Neural progenitor cell (in vitro differentiated cells): ENCODE data around the gene SMAGP. TPM values are rescaled to one million over a fixed set of nuclear protein-coding genes. Genes with fewer than 3 reads are reported as not detected.
"Not testable (repeated sequence)": the region's sequence is repeated elsewhere in the genome, so short reads cannot be mapped to it uniquely, and the experiment has no call there.

Source experiments
- DNase-seq: peaks from one replicate; pipeline ENCODE4 v3.0.0-alpha.2; 2016; ENCODE audit warnings: low spot score
- H2AFZ ChIP-seq: fragments of 200-600 bp; sonication (generic); replicated peaks from 2 replicates; pipeline ENCODE4 v1.6.1; 2016; ENCODE audit warnings: antibody characterized with exemption
- H3F3A ChIP-seq: fragments of 200-600 bp; sonication (generic); 2 replicates; pipeline ENCODE4 v1.6.1; 2016; ENCODE audit warnings: antibody characterized with exemption, low read depth
- H3K27ac ChIP-seq: fragments of 200-600 bp; sonication (generic); 2 replicates; pipeline ENCODE4 v1.5.1; 2016; ENCODE audit warnings: mild to moderate bottlenecking
- H3K27me3 ChIP-seq: fragments of 200-600 bp; sonication (generic); 2 replicates; pipeline ENCODE4 v1.6.1; 2016; ENCODE audit warnings: mild to moderate bottlenecking, moderate library complexity
- H3K36me3 ChIP-seq: fragments of 200-600 bp; sonication (generic); 2 replicates; pipeline ENCODE4 v1.5.1; 2016
- H3K4me1 ChIP-seq: fragments of 200-600 bp; sonication (generic); 2 replicates; pipeline ENCODE4 v1.6.1; 2016; ENCODE audit warnings: mixed run types
- H3K4me2 ChIP-seq: fragments of 200-600 bp; sonication (generic); 2 replicates; pipeline ENCODE4 v1.6.1; 2016
- H3K4me3 ChIP-seq: fragments of 200-600 bp; sonication (generic); 2 replicates; pipeline ENCODE4 v1.5.1; 2016
- H3K79me2 ChIP-seq: fragments of 200-600 bp; sonication (generic); 2 replicates; pipeline ENCODE4 v1.6.1; 2016; ENCODE audit warnings: low read depth
- H3K9ac ChIP-seq: fragments of 200-600 bp; sonication (generic); 2 replicates; pipeline ENCODE4 v1.6.1; 2016
- H3K9me3 ChIP-seq: fragments of 200-600 bp; sonication (generic); 2 replicates; pipeline ENCODE4 v1.5.1; 2016; ENCODE audit warnings: low read depth
- H4K20me1 ChIP-seq: fragments of 200-600 bp; sonication (generic); 2 replicates; pipeline ENCODE4 v1.6.1; 2016; ENCODE audit warnings: low read depth
- H3K27ac Mint-ChIP-seq: 3 replicates; pipeline ENCODE4 v1.8.0; 2021; ENCODE audit warnings: mixed read lengths
- H3K27me3 Mint-ChIP-seq: 2 replicates; pipeline ENCODE4 v1.8.0; 2022; ENCODE audit warnings: low read depth, mild to moderate bottlenecking, inconsistent platforms, moderate library complexity, mixed read lengths; ENCODE audit not compliant: insufficient read depth
- H3K36me3 Mint-ChIP-seq: 3 replicates; pipeline ENCODE4 v1.8.0; 2021; ENCODE audit warnings: mixed read lengths
- H3K4me1 Mint-ChIP-seq: 3 replicates; pipeline ENCODE4 v1.8.0; 2021; ENCODE audit warnings: mixed read lengths
- H3K4me3 Mint-ChIP-seq: 3 replicates; pipeline ENCODE4 v1.8.0; 2021; ENCODE audit warnings: mild to moderate bottlenecking, moderate library complexity, mixed read lengths
- H3K9me3 Mint-ChIP-seq: 3 replicates; pipeline ENCODE4 v1.8.0; 2020; ENCODE audit warnings: mixed read lengths
- CTCF ChIP-seq: fragments of 200-600 bp; sonication (generic); IDR thresholded peaks from 2 replicates; pipeline ENCODE4 v1.5.1; 2017; ENCODE audit warnings: antibody characterized with exemption, mild to moderate bottlenecking
- EZH2 ChIP-seq: fragments of 200-600 bp; sonication (generic); IDR thresholded peaks from 2 replicates; pipeline ENCODE4 v1.6.1; 2017; ENCODE audit warnings: antibody characterized with exemption, mild to moderate bottlenecking, moderate library complexity
- EZH2phosphoT487 ChIP-seq: fragments of 200-600 bp; sonication (generic); IDR thresholded peaks from 2 replicates; pipeline ENCODE4 v1.6.1; 2017; ENCODE audit warnings: antibody characterized with exemption
- total RNA-seq: library from RNA; depleted of rRNA; stranded (reverse); fragments of >200 nt; gene quantifications from 2 replicates; pipeline ENCODE4 v1.2.3, GENCODE V29; 2015; ENCODE audit warnings: low replicate concordance

SMAGP gene
- total RNA-seq, 1 donor from 2014 or later = 19.0 TPM

- Mint-ChIP-seq H3K4me3 (no peak overlapping the region), H3K27me3 (peaks cover 4% of the 10 kb centered on the region), H3K36me3 (no peaks in the 10 kb centered on the region), H3K9me3 (no peaks in the 10 kb centered on the region), H3K27ac (no peak overlapping the region), H3K4me1 (no peaks in the 10 kb centered on the region)
- TF ChIP-seq EZH2phosphoT487 = no peak
- TF ChIP-seq CTCF = no peak
- TF ChIP-seq EZH2 = no peak
- Histone ChIP-seq H3K36me3 (no peaks in the 10 kb centered on the region), H3K4me3 (no peak overlapping the region), H3K9ac (no peak overlapping the region), H3K4me2 (no peak overlapping the region), H3K4me1 (no peaks in the 10 kb centered on the region), H3K27ac (no peak overlapping the region), H2AFZ (no peak overlapping the region), H3K27me3 (no peaks in the 10 kb centered on the region), H3K79me2 (no peaks in the 10 kb centered on the region), H3K9me3 (no peaks in the 10 kb centered on the region), H4K20me1 (no peaks in the 10 kb centered on the region), H3F3A (no peaks in the 10 kb centered on the region)
- DNase-seq = no peak
Measured at GRCh38 chr12:51311389-51311788, 41.2 kb upstream of the SMAGP start.

- Histone ChIP-seq H3K4me3 (no peak overlapping the region), H3K9me3 (no peaks in the 10 kb centered on the region), H3F3A (no peaks in the 10 kb centered on the region), H3K27me3 (no peaks in the 10 kb centered on the region), H4K20me1 (no peaks in the 10 kb centered on the region), H3K4me2 (no peak overlapping the region), H3K79me2 (no peaks in the 10 kb centered on the region), H2AFZ (peak overlapping the region; percentile 70), H3K36me3 (no peaks in the 10 kb centered on the region), H3K9ac (no peak overlapping the region), H3K27ac (no peak overlapping the region), H3K4me1 (no peaks in the 10 kb centered on the region)
- no peak for DNase-seq
- peaks cover 6% of the 10 kb centered on the region for H3K27me3 Mint-ChIP-seq
- H3K9me3 Mint-ChIP-seq = no peaks in the 10 kb centered on the region
- no peaks in the 10 kb centered on the region for H3K36me3 Mint-ChIP-seq
- TF ChIP-seq EZH2phosphoT487 = no peak
- no peaks in the 10 kb centered on the region for H3K4me1 Mint-ChIP-seq
- no peak overlapping the region for H3K27ac Mint-ChIP-seq
- no peak overlapping the region for H3K4me3 Mint-ChIP-seq
Measured at GRCh38 chr12:51307655-51308593, 37.7 kb upstream of the SMAGP start.

GRCh38 chr12:51306507-51306906 lies 36.3 kb upstream of the SMAGP start:
- no peaks in the 10 kb centered on the region for H3K36me3 ChIP-seq
- Mint-ChIP-seq H3K4me3 (no peak overlapping the region), H3K9me3 (no peaks in the 10 kb centered on the region), H3K27ac (no peak overlapping the region), H3K36me3 (no peaks in the 10 kb centered on the region), H3K27me3 (peaks cover 6% of the 10 kb centered on the region), H3K4me1 (peaks cover 8% of the 10 kb centered on the region)
- H4K20me1 ChIP-seq = no peaks in the 10 kb centered on the region
- no peaks in the 10 kb centered on the region for H3K27me3 ChIP-seq
- no peak for DNase-seq
- H3F3A ChIP-seq = no peaks in the 10 kb centered on the region
- no peaks in the 10 kb centered on the region for H3K9me3 ChIP-seq
- H2AFZ ChIP-seq = no peak overlapping the region
- H3K4me1 ChIP-seq = no peaks in the 10 kb centered on the region
- TF ChIP-seq EZH2 (no peak), EZH2phosphoT487 (no peak), CTCF (no peak)
- H3K4me2 ChIP-seq = no peak overlapping the region
- no peak overlapping the region for H3K9ac ChIP-seq
- no peak overlapping the region for H3K27ac ChIP-seq
- no peaks in the 10 kb centered on the region for H3K79me2 ChIP-seq
- H3K4me3 ChIP-seq = no peak overlapping the region

- H3K9me3 Mint-ChIP-seq, H2AFZ ChIP-seq, H3F3A ChIP-seq, H3K27me3 Mint-ChIP-seq, H3K79me2 ChIP-seq, H3K4me3 ChIP-seq, H3K4me2 ChIP-seq, H3K9me3 ChIP-seq, H3K36me3 ChIP-seq, H3K27me3 ChIP-seq, H3K27ac Mint-ChIP-seq, H3K4me3 Mint-ChIP-seq, H4K20me1 ChIP-seq, H3K9ac ChIP-seq, H3K36me3 Mint-ChIP-seq, DNase-seq, H3K27ac ChIP-seq: not testable (repeated sequence)
- H3K4me1 ChIP-seq = peaks cover 13% of the 10 kb centered on the region
- peaks cover 14% of the 10 kb centered on the region for H3K4me1 Mint-ChIP-seq
Measured at GRCh38 chr12:51300768-51301167, 30.6 kb upstream of the SMAGP start.
